Smooth muscle cell of the brain vasculature (primary cell): ENCODE results near the gene CHSY1.
"Not testable (repeated sequence)": the region's sequence is repeated elsewhere in the genome, so short reads cannot be mapped to it uniquely, and the experiment has no call there.

ENCODE experiments used
- DNase-seq: peaks from one replicate; pipeline ENCODE4 v3.0.0-alpha.2; 2012; ENCODE audit warnings: low read depth, low spot score

CHSY1 gene

DNA sequence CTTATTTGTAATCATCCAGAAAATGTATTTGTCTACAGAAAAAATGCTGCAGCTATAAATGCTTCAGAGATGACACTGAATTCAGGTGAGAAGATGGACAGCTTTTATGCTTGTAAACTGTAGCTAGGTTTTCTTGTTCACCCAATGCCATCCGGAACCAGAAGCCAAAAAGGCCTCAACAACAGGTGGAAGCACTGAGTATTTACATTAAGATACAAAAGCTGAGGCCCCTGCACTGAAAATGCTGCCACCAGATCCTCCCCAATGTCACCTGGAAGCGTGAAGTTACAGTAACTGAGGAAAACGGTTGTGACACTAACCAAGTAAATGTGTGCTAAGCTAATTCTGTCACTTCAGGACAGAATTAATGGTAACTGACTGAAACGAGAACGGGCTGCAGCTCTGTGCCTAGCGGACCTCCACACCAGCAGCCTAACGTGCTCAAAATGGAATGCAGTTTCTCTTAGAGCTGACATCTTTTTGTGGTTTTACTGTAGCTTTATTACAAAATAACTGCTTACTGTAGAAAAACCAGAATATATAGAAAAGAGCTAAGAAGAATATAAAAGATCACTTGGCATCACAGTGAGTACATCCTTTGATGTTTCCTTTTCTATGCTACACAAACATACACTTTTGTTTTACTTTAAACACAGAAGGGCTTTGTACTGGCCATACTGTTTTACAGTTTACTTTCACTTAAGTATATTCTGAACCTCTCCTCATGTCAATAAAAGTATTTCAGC, 7.6 kb downstream of the CHSY1 start:
- no peak for DNase-seq

- no peak for DNase-seq
Observed at GRCh38 chr15:101243420-101243819, 8.4 kb downstream of the CHSY1 start.

DNA sequence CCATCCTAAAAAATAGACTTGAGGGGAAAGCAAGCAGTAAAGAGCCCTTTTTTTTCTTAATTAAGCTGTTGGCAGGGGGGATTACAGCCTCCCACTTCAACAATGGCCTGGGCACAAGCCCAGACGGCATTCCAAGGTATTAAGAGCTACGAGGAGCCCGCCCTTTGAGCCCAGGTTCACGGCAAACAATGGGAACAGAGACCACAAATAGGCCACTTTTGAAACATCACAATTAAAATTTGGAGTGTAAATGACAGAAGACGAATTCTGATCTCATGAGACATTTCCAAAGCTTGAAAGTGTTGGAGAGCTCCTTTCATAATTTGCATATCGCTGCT, 8.9 kb downstream of the CHSY1 start:
- DNase-seq, result no peak

GRCh38 chr15:101242160-101242998, 9.5 kb downstream of the CHSY1 start:
- DNase-seq, result no peak

GRCh38 chr15:101240358-101240757, 11.5 kb downstream of the CHSY1 start:
- DNase-seq, result no peak

DNA sequence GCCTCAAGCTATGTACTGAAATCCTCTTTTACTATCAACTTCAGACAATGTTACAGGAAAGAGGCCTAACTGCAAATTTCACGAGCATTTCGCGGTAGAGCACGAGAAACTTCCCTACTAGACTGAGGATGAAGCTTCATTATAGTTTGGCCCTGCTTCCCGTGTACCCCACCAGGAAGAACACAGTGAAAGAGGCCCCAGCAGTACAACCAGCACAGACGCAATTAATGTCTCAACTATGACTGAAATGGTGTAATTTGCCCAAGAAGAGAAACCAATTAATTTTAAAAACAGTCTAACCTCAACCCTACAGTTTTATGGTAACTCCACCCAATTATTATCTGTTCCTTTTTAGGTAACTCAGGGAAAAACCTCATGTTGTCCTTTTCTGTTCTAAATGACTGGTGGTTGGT, 12.1 kb downstream of the CHSY1 start:
- no peak for DNase-seq

DNA sequence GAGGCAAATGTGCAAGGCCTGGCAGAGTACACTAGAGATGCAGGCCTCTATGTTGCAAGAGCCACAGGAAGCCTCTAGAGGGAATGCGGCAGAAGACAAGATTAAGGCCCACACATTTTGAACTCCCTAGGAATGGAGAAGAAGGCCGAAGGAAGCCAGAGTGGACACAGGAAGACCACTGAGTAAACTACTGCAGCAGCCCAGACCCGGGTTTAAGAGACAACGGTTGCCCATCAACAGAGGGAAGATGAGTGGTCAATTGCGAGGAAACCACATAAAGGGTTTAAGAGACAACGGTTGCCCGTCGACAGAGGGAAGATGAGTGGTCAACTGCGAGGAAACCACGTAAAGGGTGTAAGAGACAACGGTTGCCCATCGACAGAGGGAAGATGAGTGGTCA, 14.6 kb downstream of the CHSY1 start:
- no peak for DNase-seq

- DNase-seq, result no peak
Observed at GRCh38 chr15:101233651-101234280, 18.1 kb downstream of the CHSY1 start.

GRCh38 chr15:101232677-101233076, 19.2 kb downstream of the CHSY1 start:
- DNase-seq, result no peak

DNA sequence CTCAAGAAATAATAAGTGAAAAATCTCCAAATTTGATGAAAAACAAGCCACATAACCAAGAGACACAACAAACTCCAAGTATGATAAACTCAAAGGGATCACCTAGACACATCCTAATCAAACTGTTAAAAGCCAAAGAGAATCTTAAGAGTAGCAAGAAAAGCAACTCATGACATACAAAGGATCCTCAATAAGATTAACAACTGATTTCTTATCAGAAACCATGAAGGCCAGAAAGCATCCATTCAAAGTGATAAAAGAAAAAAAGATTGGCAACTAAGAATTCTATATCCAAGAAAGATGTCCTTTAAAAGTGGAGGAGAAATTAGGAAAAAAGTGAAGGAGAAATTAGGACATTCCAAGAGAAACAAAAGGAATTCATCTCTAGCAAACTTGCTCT, 23.5 kb downstream of the CHSY1 start:
- no peak for DNase-seq

- DNase-seq, result no peak
Observed at GRCh38 chr15:101225658-101226057, 26.2 kb downstream of the CHSY1 start.

- DNase-seq, result no peak
Observed at GRCh38 chr15:101221902-101222301, 29.9 kb downstream of the CHSY1 start.

GRCh38 chr15:101220060-101220459, 31.8 kb downstream of the CHSY1 start:
- no peak for DNase-seq

DNA sequence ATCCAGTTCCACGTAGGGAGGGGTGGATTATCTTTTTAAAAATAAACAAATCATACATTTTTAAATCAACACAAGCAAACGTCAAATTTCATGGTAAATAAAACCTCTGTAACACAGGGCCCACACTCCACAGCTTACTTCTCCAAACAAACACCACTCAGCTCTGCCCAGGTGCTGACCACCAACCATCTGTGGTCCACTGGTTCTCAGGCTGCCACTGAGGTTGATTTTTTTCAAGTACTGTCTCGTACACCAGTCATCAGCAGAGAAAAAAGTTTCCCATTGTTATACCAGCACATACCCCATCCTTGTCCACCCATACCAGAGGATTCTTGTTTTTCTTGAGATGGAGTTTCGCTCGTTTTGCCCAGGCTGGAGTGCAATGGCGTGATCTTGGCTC, 32.4 kb downstream of the CHSY1 start:
- no peak for DNase-seq

DNA sequence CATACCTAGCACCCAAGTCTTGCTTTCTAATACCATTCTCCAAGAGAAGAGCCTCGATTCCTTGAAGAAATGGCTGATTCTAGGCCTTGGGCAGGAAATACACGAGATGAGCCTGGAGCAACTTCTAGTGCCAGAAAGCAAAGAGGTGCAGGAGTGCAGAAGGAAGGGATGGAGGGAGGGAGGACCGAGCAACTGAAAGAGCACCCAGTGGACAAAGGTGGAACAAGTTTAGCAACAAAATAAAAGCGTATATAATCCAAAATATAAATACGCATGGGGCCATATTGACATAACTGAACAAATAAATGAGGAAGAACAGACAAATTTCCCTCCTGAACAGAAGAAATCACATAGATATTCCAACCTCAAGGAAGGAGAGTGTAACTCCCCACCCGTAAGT, 34.4 kb downstream of the CHSY1 start:
- DNase-seq, result no peak

GRCh38 chr15:101216100-101216499, 35.7 kb downstream of the CHSY1 start:
- no peak for DNase-seq

DNA sequence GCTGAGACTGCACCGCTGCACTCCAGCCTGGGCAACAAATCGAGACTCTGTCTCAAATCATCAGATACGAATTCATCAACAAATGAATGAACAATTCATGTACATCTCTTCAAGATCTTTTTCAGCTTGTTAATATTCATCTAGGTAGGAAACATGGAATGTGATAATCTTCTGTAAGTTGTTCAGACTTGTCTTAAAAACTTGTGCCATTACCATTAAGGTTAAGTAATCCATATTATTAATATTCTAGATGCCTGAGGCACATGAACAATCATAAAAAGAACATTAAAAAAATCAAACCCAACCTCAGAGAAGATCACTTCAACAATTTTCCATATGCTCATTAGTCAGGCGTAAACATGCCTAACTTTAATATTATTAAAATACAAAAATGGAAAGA, 36.2 kb downstream of the CHSY1 start:
- DNase-seq, result no peak

DNA sequence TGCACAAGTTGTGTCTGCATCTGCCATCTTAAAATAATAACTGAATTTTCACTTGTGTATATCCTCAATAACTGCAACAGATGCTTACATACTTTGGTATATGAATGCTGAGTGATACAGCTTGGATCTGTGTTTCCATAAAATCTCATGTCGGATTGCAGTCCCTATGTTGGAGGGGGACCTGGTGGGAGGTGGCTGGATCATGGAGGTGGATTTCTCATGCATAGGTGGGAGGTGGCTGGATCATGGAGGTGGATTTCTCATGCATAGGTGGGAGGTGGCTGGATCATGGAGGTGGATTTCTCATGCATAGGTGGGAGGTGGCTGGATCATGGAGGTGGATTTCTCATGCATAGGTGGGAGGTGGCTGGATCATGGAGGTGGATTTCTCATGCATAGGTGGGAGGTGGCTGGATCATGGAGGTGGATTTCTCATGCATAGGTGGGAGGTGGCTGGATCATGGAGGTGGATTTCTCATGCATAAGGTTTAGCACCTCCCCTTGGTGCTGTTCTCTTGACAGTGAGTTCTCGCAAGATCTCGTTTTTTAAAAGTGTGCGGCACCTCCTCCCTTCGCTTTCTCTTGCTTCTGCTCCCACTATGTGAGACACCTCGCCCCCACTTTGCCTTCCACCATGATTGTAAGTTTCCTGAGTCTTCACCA, 37.3 kb downstream of the CHSY1 start:
- not testable (repeated sequence) for DNase-seq

GRCh38 chr15:101213570-101213969, 38.3 kb downstream of the CHSY1 start:
- no peak for DNase-seq

DNA sequence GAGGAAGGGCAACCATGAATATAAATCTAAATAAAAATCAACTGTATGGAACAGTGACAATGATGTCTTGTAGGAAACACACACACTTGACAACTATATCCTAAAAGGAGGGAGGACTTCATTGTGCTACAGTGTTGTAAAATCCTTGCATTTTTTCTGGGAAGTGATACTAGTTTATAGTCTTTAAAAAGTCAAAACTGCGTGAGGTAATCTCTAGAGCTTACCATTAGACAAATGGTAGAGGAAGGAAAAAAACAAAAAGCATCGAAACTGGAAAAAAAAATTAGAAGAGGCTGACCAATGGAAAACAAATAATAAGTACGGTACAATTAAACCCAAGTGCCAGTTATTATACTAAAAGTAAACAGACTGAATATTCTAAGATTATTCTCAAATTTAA, 38.7 kb downstream of the CHSY1 start:
- no peak for DNase-seq

DNA sequence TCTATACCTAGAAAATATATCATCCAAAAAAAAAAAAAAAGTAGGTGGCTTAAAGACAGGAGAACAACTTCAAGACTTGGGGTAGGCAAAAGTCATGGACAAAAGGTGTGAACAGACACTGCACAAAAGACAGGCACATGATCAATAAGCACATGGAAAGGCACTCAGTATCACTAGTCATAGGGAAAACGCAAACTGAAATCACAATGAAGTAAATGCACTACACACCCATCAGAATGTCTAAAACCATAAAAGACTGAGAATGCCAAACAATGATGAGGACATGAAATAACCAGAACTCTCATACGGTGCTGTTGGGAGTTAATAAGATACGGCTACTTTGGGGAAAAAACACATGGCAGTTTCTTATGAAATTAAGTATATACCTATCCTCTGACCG, 40.0 kb downstream of the CHSY1 start:
- no peak for DNase-seq

DNA sequence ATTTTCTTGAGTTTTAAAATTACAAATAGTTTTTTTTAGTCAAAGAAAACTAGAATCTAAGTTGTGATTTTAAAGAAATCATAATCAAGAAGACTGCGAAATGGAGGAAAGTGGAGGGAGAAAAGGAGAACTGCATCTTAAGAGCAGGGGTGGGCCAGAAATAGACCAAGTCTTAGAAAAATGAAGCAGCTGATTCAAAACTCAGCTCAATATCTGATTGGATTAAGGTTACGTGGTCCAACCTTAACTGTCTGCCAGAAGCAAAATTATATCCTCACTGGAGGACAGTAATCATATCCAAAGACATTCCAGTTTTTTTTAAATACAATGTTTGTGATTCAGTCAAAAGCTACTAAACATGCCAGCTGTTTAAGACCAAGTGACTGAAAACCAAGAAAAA, 41.4 kb downstream of the CHSY1 start:
- no peak for DNase-seq
